ENCODE measurements around the gene PIGU. TPM values are rescaled to one million over a fixed set of nuclear protein-coding genes. Genes with fewer than 3 reads are reported as not detected.
"Not testable (repeated sequence)": the region's sequence is repeated elsewhere in the genome, so short reads cannot be mapped to it uniquely, and the experiment has no call there.

Gene PIGU
- total RNA-seq, 4 donors from 2014 or later = 13.6 to 21.7 (median 16.2) TPM

GRCh38 chr20:34680586-34681175, 3.8 kb upstream of the PIGU start:
- H3K27me3 ChIP-seq = no peaks in the 10 kb centered on the region
- no peak for TF ChIP-seq POLR2AphosphoS5 (IDR thresholded peaks at IDR 0.05)
- no peak for TF ChIP-seq POLR2A (IDR thresholded peaks at IDR 0.05)
- TF ChIP-seq CTCF (IDR thresholded peaks at IDR 0.05) = no peak
- TF ChIP-seq EP300 (IDR thresholded peaks at IDR 0.05) = no peak
- no peaks in the 10 kb centered on the region for H3K9me3 ChIP-seq
- H3K4me1 ChIP-seq = peaks cover 15% of the 10 kb centered on the region
- H3K36me3 ChIP-seq = no peaks in the 10 kb centered on the region
- H3K27ac ChIP-seq = no peak overlapping the region
- H3K4me3 ChIP-seq = no peak overlapping the region
- DNase-seq (ENCODE audit: low spot score in 2 of 2) = no peak

GRCh38 chr20:34675993-34676641, 775 bp downstream of the PIGU start:
- H3K4me3 ChIP-seq = peak overlapping the region; percentile 90
- 0% methylated on average over 14 of the region's 14 CpGs for WGBS

GRCh38 chr20:34675561-34675960, 1.3 kb downstream of the PIGU start:
- Histone ChIP-seq H3K27me3 (no peaks in the 10 kb centered on the region), H3K4me1 (peaks cover 17% of the 10 kb centered on the region), H3K9me3 (no peaks in the 10 kb centered on the region), H3K27ac (no peak overlapping the region), H3K4me3 (no peak overlapping the region), H3K36me3 (no peaks in the 10 kb centered on the region)
- DNase-seq (ENCODE audit: low spot score in 2 of 2) = no peak
- TF ChIP-seq POLR2A (IDR thresholded peaks at IDR 0.05) (no peak), CTCF (IDR thresholded peaks at IDR 0.05) (no peak), POLR2AphosphoS5 (IDR thresholded peaks at IDR 0.05) (no peak), EP300 (IDR thresholded peaks at IDR 0.05) (no peak)
- WGBS = 15% methylated on average over 3 of the region's 3 CpGs

More at GRCh38 chr20:34675993-34676641, 775 bp downstream of the PIGU start:
- Histone ChIP-seq H3K9me3 (no peaks in the 10 kb centered on the region), H3K27ac (peak overlapping the region; percentile 65), H3K4me1 (peaks cover 17% of the 10 kb centered on the region), H3K27me3 (no peaks in the 10 kb centered on the region), H3K36me3 (no peaks in the 10 kb centered on the region)
- no peak for DNase-seq (ENCODE audit: low spot score in 2 of 2)
- TF ChIP-seq POLR2AphosphoS5 (IDR thresholded peaks at IDR 0.05) (no peak), EP300 (IDR thresholded peaks at IDR 0.05) (no peak), POLR2A (IDR thresholded peaks at IDR 0.05) (no peak), CTCF (IDR thresholded peaks at IDR 0.05) (no peak)

GRCh38 chr20:34673412-34673811, 3.5 kb downstream of the PIGU start:
- Histone ChIP-seq H3K27ac (no peak overlapping the region), H3K27me3 (no peaks in the 10 kb centered on the region), H3K4me3 (no peak overlapping the region), H3K9me3 (no peaks in the 10 kb centered on the region), H3K4me1 (peaks cover 17% of the 10 kb centered on the region), H3K36me3 (no peaks in the 10 kb centered on the region)
- TF ChIP-seq POLR2A (IDR thresholded peaks at IDR 0.05) = no peak
- TF ChIP-seq EP300 (IDR thresholded peaks at IDR 0.05) = no peak
- TF ChIP-seq POLR2AphosphoS5 (IDR thresholded peaks at IDR 0.05) = no peak
- WGBS = 90% methylated on average over 5 of the region's 5 CpGs
- no peak for DNase-seq (ENCODE audit: low spot score in 2 of 2)

- WGBS = 100% methylated on average over 1 of the region's 1 CpG
- H3K27me3 ChIP-seq = no peaks in the 10 kb centered on the region
- H3K27ac ChIP-seq = no peak overlapping the region
- H3K36me3 ChIP-seq = no peaks in the 10 kb centered on the region
- DNase-seq (ENCODE audit: low spot score in 2 of 2) = no peak
- H3K4me3 ChIP-seq = no peak overlapping the region
- H3K4me1 ChIP-seq = no peaks in the 10 kb centered on the region
- TF ChIP-seq CTCF (IDR thresholded peaks at IDR 0.05) (no peak), EP300 (IDR thresholded peaks at IDR 0.05) (no peak), POLR2A (IDR thresholded peaks at IDR 0.05) (no peak), POLR2AphosphoS5 (IDR thresholded peaks at IDR 0.05) (no peak)
- no peaks in the 10 kb centered on the region for H3K9me3 ChIP-seq
Measured at GRCh38 chr20:34669094-34669493, 7.8 kb downstream of the PIGU start.

GRCh38 chr20:34664751-34665150, 12.1 kb downstream of the PIGU start:
- DNase-seq (ENCODE audit: low spot score in 2 of 2); H3K27ac ChIP-seq; H3K9me3 ChIP-seq; H3K36me3 ChIP-seq; H3K27me3 ChIP-seq; H3K4me3 ChIP-seq; H3K4me1 ChIP-seq: not testable (repeated sequence)
- 93% methylated on average over 7 of the region's 7 CpGs for WGBS
